Lung microvascular endothelial cell (primary cell): Measurements from ENCODE around the gene NPM1. TPM values are rescaled to one million over a fixed set of nuclear protein-coding genes. Genes with fewer than 3 reads are reported as not detected.
A peak's percentile ranks its signal among the peaks of the same experiment; 100 is the strongest.

ENCODE experiments used
- DNase-seq, 2 donors: peaks; one replicate each; pipeline versions ENCODE4 v3.0.0 to v3.0.0-alpha.2; 2010; ENCODE audit warnings: low read depth in 2 of 2
- total RNA-seq: library from RNA; depleted of rRNA; stranded (reverse); fragments of >200 nt; gene quantifications from 2 replicates; pipeline ENCODE4 v1.2.1, GENCODE V29; 2014

NPM1 gene
- total RNA-seq, 1 donor from 2014 or later: 609 TPM

DNA sequence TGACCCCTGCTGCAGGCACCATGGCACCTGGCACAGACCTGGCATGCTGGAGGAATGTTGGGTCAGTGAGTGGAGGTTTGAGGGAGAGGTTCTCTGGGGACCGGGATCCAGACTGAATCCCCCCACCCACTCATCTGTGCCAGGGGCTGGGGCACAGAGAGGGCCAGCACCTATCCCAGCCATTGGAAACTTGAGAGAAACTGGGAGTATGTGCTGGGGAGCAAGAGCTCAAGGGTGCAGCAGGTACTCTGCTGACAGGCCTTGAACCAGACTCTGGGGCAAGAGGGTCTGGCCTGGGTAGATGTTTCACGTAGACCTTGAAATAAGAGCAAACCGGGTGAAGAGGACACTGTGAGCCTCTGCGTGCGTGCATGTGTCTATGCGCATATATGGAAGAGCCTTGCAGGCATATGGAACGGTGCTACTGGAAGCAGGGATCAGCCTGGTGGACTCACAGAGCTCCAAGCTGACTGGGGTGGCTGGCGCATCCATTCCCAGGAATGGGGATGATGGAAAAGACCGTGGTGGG is 40.6 kb downstream of the NPM1 start:
- no peak for DNase-seq

GRCh38 chr5:171428809-171429542 is 41.3 kb downstream of the NPM1 start:
- no peak for DNase-seq

DNA sequence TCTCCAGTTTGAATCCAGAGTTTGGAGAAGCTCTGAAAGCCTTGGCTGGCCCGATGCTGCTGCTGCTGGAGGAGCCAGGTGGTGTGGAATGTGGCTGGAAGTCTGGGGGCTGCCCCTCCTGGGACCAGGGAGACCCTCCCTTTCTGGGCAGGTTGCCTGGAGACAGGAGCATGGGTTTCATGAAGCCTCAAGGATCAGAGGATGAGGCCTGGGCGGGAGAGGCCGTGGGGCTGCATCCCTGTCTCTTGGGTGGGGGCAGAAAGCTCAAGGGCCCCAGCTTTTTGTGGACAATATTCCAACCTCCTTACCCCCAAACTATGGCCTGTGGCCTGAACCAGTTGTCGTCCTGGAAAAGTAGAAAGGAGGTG is 41.9 kb downstream of the NPM1 start:
- DNase-seq: no peak

GRCh38 chr5:171431251-171431777 is 43.7 kb downstream of the NPM1 start:
- no peak for DNase-seq

DNA sequence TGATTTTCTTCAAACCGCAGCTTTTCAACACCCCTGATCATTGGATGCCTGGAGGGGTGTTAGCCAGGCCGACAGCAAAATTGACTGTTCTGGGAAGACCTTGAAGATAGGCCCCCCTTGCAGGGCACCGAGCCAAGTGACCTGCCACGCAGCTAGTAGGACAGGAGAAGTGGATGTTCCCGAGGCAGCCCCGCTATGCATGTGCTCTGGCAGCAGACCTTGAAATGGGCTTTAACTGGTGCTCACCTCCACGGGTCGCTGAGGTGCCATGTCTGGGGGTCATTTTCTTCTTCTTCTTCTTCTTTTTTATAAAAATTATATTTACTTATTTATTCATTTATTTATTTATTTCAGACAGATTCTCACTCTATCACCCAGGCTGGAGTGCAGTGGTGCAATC is 44.4 kb downstream of the NPM1 start:
- DNase-seq: no peak

GRCh38 chr5:171432583-171433351 is 45.1 kb downstream of the NPM1 start:
- no peak for DNase-seq

- no peak for DNase-seq
These were observed 45.7 kb downstream of the NPM1 start for GRCh38 chr5:171433352-171433698.

- no peak for DNase-seq
These were observed 46.5 kb downstream of the NPM1 start for GRCh38 chr5:171433982-171434676.

DNA sequence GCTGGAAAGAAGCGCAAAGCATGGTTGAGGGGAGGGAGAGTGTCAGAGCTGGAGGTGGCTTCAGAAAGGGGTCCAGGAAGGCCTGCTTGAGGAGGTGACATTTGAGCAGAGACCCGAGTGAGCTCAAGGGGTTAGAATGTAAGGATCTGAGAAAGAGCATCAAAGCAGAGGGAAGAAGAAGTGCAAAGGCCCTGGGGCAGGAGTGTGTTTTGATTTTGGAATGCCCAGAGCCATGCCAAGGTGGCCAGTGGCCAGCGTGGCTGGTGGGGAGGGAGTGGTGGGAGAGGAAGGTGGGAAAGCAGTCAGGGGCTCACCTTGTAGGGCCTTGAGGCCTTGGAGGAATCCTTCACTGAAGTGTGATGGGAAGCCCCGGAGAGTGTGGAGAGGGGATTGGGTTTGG is 47.2 kb downstream of the NPM1 start:
- no peak for DNase-seq

- no peak for DNase-seq
These were observed 48.3 kb downstream of the NPM1 start for GRCh38 chr5:171435908-171436307.

DNA sequence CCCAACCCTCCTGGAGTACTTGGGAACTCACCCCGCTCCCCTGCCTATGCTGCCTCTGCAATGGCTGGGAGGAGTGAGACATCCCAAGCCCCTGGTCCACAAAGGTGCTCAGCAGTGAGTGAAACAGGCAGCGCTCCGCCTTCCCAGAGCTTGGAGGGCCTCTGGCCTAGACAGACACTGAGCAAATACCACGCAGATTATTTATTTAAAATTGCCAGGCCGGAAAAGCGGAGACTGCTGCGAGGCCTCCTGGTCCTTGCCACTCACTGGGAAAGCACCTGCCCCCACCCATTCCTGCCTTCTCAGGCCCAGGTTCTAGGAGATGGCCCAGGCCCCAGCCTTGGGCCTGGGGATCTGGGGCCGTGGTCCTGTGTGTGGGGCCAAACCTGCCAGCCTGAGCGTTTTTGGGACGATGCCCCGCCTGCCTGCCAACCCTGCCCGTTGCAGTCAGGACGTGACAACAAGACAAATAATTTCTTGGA is 49.2 kb downstream of the NPM1 start:
- no peak for DNase-seq

DNA sequence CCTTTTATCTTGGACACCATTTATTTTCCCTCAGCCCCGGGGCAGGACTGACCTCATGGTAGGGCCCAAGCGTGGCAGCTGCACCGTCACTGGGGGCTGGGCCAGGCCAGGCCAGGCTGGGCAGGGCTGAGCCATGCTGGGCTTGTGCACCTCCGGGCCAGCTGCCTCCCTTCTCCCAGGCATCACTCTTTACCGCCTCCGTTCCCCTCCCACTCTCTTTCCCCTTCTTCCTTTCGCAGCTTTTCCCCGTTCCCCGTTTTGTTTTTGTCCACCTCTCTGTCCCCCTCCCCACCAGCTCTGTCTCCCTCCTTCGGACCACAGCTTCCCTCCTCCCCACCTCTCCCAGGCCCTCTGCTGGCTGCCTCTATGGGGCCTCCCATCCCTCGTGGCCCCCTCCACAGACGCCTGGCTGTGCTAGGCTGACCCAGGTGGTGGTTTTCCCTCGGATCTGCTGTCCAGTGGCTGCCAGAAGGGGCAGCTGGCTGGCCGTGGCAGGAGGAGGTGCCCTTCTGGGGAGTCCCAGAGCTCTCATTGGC is 49.7 kb downstream of the NPM1 start:
- DNase-seq: no peak

GRCh38 chr5:171438738-171439137 is 51.1 kb downstream of the NPM1 start:
- no peak for DNase-seq

GRCh38 chr5:171441246-171441791 is 53.7 kb downstream of the NPM1 start:
- DNase-seq: no peak

DNA sequence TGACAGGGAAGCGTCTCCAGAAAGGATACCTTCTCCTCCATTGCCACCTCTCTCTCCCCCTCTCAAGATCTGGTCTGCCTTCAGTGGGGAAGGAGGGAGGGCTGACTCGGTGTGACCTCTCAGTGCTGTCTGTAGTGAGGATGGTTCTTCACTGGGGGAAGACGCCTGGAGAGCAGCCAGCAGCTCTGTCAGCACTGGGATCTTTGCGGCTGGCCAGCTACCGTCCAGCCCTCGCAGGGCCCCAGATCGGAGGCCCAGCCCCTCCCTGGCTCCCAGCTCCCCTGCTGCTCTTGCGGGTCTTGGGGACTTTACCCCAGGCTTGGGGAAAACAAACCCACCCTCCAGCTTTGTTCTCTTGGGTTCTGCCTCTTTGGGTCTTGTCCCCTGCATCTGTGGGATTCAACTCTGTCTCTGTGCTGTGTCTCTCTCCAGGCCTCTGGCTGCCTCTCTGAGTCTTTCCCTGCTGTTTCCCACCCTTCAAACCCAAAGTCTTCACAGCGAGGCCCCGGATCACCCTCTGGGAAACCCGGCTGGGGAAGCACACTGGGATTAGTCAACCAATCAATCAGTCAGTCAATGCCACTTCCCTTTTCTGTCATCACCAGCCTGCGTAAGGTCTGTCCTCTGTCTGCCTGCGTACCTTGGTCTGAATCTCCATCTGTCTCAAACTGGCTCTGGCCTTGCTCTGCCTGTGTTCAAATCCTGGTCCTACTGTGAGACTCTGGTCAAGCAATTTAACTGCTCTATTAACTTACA is 54.8 kb downstream of the NPM1 start:
- no peak for DNase-seq

- DNase-seq: peak in 1 of 2 donors; percentile 48
These were observed 56.9 kb downstream of the NPM1 start for GRCh38 chr5:171444582-171444981.

- DNase-seq: no peak
These were observed 58.2 kb downstream of the NPM1 start for GRCh38 chr5:171445644-171446516.

DNA sequence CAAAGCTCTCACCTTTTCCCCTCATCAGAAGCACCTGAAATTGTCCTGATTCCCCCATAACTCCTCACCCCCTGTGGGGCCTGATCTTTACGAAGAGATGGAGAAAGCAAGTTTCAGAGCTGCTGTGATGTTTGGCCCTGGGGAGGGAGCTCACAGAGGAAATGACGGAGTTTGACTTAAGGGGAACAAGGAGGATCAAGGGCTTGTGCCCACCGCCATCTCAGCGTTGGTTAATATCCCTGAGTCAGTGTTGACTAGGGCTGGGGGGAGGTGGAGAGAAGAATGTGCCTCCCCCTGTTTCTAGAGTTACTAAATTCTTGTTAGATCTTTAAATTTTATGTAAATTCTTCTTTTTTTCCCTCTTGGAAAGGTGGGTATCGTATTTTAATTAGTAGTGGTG is 59.6 kb downstream of the NPM1 start:
- DNase-seq: no peak

GRCh38 chr5:171449426-171449825 is 61.8 kb downstream of the NPM1 start:
- DNase-seq: no peak
